ENCODE data around the gene WDR70. TPM values are rescaled to one million over a fixed set of nuclear protein-coding genes. Genes with fewer than 3 reads are reported as not detected.

WDR70 gene
- total and polyA plus RNA-seq, 10 of the 15 experiments (the other 5 are each of a cell fraction or from before 2014, with no cell fraction given): 10.9 to 33.6 (median 29.1) TPM

- TF ChIP-seq CHD4 (IDR thresholded peaks at IDR 0.05) (no peak), USF2 (IDR thresholded peaks at IDR 0.05; ENCODE audit: borderline replicate concordance, low read depth, low read length) (no peak), TCF3 (IDR thresholded peaks at IDR 0.05; ENCODE audit: borderline replicate concordance, insufficient read depth, low read depth, low read length) (no peak), MTA3 (IDR thresholded peaks at IDR 0.05; ENCODE audit: borderline replicate concordance, low read length) (peak; percentile 80; the same call in 1 of the 2 replicates), EP300 (IDR thresholded peaks at IDR 0.05; ENCODE audit: borderline replicate concordance in 1 of 2, control insufficient read depth in 1 of 2, low read depth in 2 of 2, low read length in 2 of 2) (peak; percentile 12 to 47; a peak in 1 of 4 replicates), NR2C2 (IDR thresholded peaks at IDR 0.05; ENCODE audit: borderline replicate concordance, control insufficient read depth, insufficient read length, low read depth) (no peak), BRCA1 (IDR thresholded peaks at IDR 0.05; ENCODE audit: low read depth, low read length) (no peak)
Observed at GRCh38 chr5:37721447-37721871, 342.3 kb downstream of the WDR70 start (continued).

GRCh38 chr5:37722236-37723161 lies 343.4 kb downstream of the WDR70 start:
- RAD21 ChIA-PET (ENCODE audit: unreplicated experiment): interaction anchor here (1.0 to 1.6 kb wide), 5 partner anchors 12 to 358 kb away, joined by 3 to 4 read pairs (median 3); no protein-coding TSS in a partner anchor
- TF ChIP-seq ATF7 (IDR thresholded peaks at IDR 0.05; ENCODE audit: low read depth) (peak; percentile 70), CREM (IDR thresholded peaks at IDR 0.05; ENCODE audit: low read depth) (peak; percentile 74; the same call in 1 of the 2 replicates), BCL3 (IDR thresholded peaks at IDR 0.05; ENCODE audit: borderline replicate concordance, insufficient read depth, low read depth, low read length, poor library complexity, severe bottlenecking) (no peak), BCL11A (IDR thresholded peaks at IDR 0.05; ENCODE audit: low read depth, low read length) (peak; percentile 60), TCF7 (IDR thresholded peaks at IDR 0.05; ENCODE audit: borderline replicate concordance) (peak; percentile 88), NFIC (IDR thresholded peaks at IDR 0.05; ENCODE audit: low read depth, low read length) (peak; percentile 73; the same call in 1 of the 2 replicates), RUNX3 (IDR thresholded peaks at IDR 0.05; ENCODE audit: low read length) (peak; percentile 93), MTA2 (IDR thresholded peaks at IDR 0.05; ENCODE audit: low read depth) (peak; percentile 24; the same call in 1 of the 2 replicates), JUND (IDR thresholded peaks at IDR 0.05; ENCODE audit: low read depth, low read length) (0 out of 2 replicates have a peak, but pooled peaks have one; percentile 6), SIN3A (IDR thresholded peaks at IDR 0.05; ENCODE audit: low read depth, low read length) (no peak), CBFB (IDR thresholded peaks at IDR 0.05; ENCODE audit: low read depth) (peak; percentile 59; the same call in 1 of the 2 replicates), JUNB (IDR thresholded peaks at IDR 0.05) (peak; percentile 83), HCFC1 (IDR thresholded peaks at IDR 0.05; ENCODE audit: low read length) (no peak), NR2F1 (conservative IDR thresholded peaks at IDR 0.05) (peak; percentile 46; the same call in 1 of the 2 replicates)

More at GRCh38 chr5:37722236-37723161, 343.4 kb downstream of the WDR70 start:
- no TSS peak for BruUV-seq (replicated peaks)
- Histone ChIP-seq H3K4me3 (no peak overlapping the region), H3K27me3 (replicated peaks in 1 of 2; ENCODE audit: control insufficient read depth in 2 of 2, insufficient read depth in 2 of 2, low read length in 1 of 2) (no peaks in the 10 kb centered on the region), H3K36me3 (ENCODE audit: control insufficient read depth in 2 of 2, insufficient read depth in 2 of 2, low read length in 1 of 2) (no peaks in the 10 kb centered on the region; a peak in 1 of 4 replicates), H4K20me1 (ENCODE audit: control insufficient read depth, insufficient read depth) (no peaks in the 10 kb centered on the region), H3K4me1 (ENCODE audit: control insufficient read depth, insufficient read depth, low read length) (peaks cover 10% of the 10 kb centered on the region), H2AFZ (ENCODE audit: control insufficient read depth, low read depth, low read length) (no peak overlapping the region), H3K4me2 (ENCODE audit: control insufficient read depth, insufficient read depth) (peak overlapping the region; percentile 38), H3K79me2 (ENCODE audit: control insufficient read depth, insufficient read depth, low read length) (no peaks in the 10 kb centered on the region), H3K9ac (ENCODE audit: control insufficient read depth, insufficient read depth, low read length) (no peak overlapping the region), H3K9me3 (replicated peaks; ENCODE audit: control insufficient read depth, insufficient read depth, low read length) (no peaks in the 10 kb centered on the region), H3K27ac (ENCODE audit: control insufficient read depth, insufficient read depth) (no peak overlapping the region; the same call in 1 of the 2 replicates)
- ChIA-PET CTCF (interaction anchor here (0.5 to 3.4 kb wide), 20 partner anchors 10 to 711 kb away, joined by 3 to 26 read pairs (median 4); no protein-coding TSS in a partner anchor), SMC1A (ENCODE audit: uncharacterized antibody, unreplicated experiment) (interaction anchor here (0.5 to 3.9 kb wide), 11 partner anchors 13 to 580 kb away, joined by 3 to 18 read pairs (median 3); no protein-coding TSS in a partner anchor), POLR2A (no interaction called here)
- FAIRE-seq (no peak), DNase-seq (ENCODE audit: low read depth, low spot score) (peak; percentile 59), ATAC-seq (peak; percentile 93)
- intact Hi-C loops (cut with micrococcal nuclease; ENCODE audit: unreplicated experiment): loop anchor here (10.0 kb wide), 1 partner anchor 308 kb away; no protein-coding TSS in a partner anchor
- in situ Hi-C loops (cut with MboI): no loop called here
- WGBS (ENCODE audit: insufficient coverage, insufficient replicate concordance, low lambda C conversion rate, missing lambda C conversion rate): 21% methylated on average over 6 of the region's 6 CpGs

Measured in GM12878 (cell line).